ENCODE measurements around the gene AXL. TPM values are rescaled to one million over a fixed set of nuclear protein-coding genes. Genes with fewer than 3 reads are reported as not detected.
A peak's percentile ranks its signal among the peaks of the same experiment; 100 is the strongest.

AXL gene
- total and polyA plus RNA-seq, 9 donors: 25.0 to 39.9 (median 29.4) TPM

GRCh38 chr19:41233748-41234240, 14.8 kb downstream of the AXL start:
- WGBS (ENCODE audit: insufficient coverage): 47% methylated on average over 2 of the region's 4 CpGs
- H3K36me3 ChIP-seq (ENCODE audit: control insufficient read depth, insufficient read depth, low read length): peaks cover 44% of the 10 kb centered on the region
- peak; percentile 80 for DNase-seq

GRCh38 chr19:41234512-41235168, 15.6 kb downstream of the AXL start:
- no peak for DNase-seq
- WGBS (ENCODE audit: insufficient coverage): 80% methylated on average over 5 of the region's 8 CpGs
- peaks cover 52% of the 10 kb centered on the region for H3K36me3 ChIP-seq (ENCODE audit: control insufficient read depth, insufficient read depth, low read length)
- H3K9me3 ChIP-seq (replicated peaks; ENCODE audit: control insufficient read depth, low read depth, low read length): no peaks in the 10 kb centered on the region
- no peak overlapping the region for H3K27ac ChIP-seq (ENCODE audit: low read length)
- no peak overlapping the region for H3K4me3 ChIP-seq (ENCODE audit: low read length)
- H3K27me3 ChIP-seq (ENCODE audit: control insufficient read depth, insufficient read depth, low read length): no peaks in the 10 kb centered on the region
- H3K4me1 ChIP-seq (ENCODE audit: control insufficient read depth, insufficient read depth, low read length): no peaks in the 10 kb centered on the region

More at GRCh38 chr19:41233748-41234240, 14.8 kb downstream of the AXL start:
- Histone ChIP-seq H3K9me3 (replicated peaks; ENCODE audit: control insufficient read depth, low read depth, low read length) (no peaks in the 10 kb centered on the region), H3K4me3 (ENCODE audit: low read length) (no peak overlapping the region), H3K27me3 (ENCODE audit: control insufficient read depth, insufficient read depth, low read length) (no peaks in the 10 kb centered on the region), H3K27ac (ENCODE audit: low read length) (no peak overlapping the region), H3K4me1 (ENCODE audit: control insufficient read depth, insufficient read depth, low read length) (no peaks in the 10 kb centered on the region)

- WGBS (ENCODE audit: insufficient coverage): 100% methylated on average over 1 of the region's 4 CpGs
- no peaks in the 10 kb centered on the region for H3K9me3 ChIP-seq (replicated peaks; ENCODE audit: control insufficient read depth, low read depth, low read length)
- no peaks in the 10 kb centered on the region for H3K4me1 ChIP-seq (ENCODE audit: control insufficient read depth, insufficient read depth, low read length)
- H3K36me3 ChIP-seq (ENCODE audit: control insufficient read depth, insufficient read depth, low read length): peaks cover 57% of the 10 kb centered on the region
- DNase-seq: no peak
- H3K27me3 ChIP-seq (ENCODE audit: control insufficient read depth, insufficient read depth, low read length): no peaks in the 10 kb centered on the region
- H3K27ac ChIP-seq (ENCODE audit: low read length): no peak overlapping the region
- H3K4me3 ChIP-seq (ENCODE audit: low read length): no peak overlapping the region
Observed at GRCh38 chr19:41235480-41235879, 16.5 kb downstream of the AXL start.

GRCh38 chr19:41238244-41238643, 19.2 kb downstream of the AXL start:
- H3K27me3 ChIP-seq (ENCODE audit: control insufficient read depth, insufficient read depth, low read length): no peaks in the 10 kb centered on the region
- H3K4me1 ChIP-seq (ENCODE audit: control insufficient read depth, insufficient read depth, low read length): no peaks in the 10 kb centered on the region
- WGBS (ENCODE audit: insufficient coverage): 97% methylated on average over 4 of the region's 10 CpGs
- peaks cover 58% of the 10 kb centered on the region for H3K36me3 ChIP-seq (ENCODE audit: control insufficient read depth, insufficient read depth, low read length)
- DNase-seq: no peak
- H3K4me3 ChIP-seq (ENCODE audit: low read length): no peak overlapping the region
- H3K9me3 ChIP-seq (replicated peaks; ENCODE audit: control insufficient read depth, low read depth, low read length): no peaks in the 10 kb centered on the region
- no peak overlapping the region for H3K27ac ChIP-seq (ENCODE audit: low read length)

GRCh38 chr19:41239363-41239762, 20.3 kb downstream of the AXL start:
- peaks cover 60% of the 10 kb centered on the region for H3K36me3 ChIP-seq (ENCODE audit: control insufficient read depth, insufficient read depth, low read length)
- no peak overlapping the region for H3K27ac ChIP-seq (ENCODE audit: low read length)
- H3K9me3 ChIP-seq (replicated peaks; ENCODE audit: control insufficient read depth, low read depth, low read length): no peaks in the 10 kb centered on the region

GRCh38 chr19:41239961-41240574, 21.0 kb downstream of the AXL start:
- H3K27me3 ChIP-seq (ENCODE audit: control insufficient read depth, insufficient read depth, low read length): no peaks in the 10 kb centered on the region
- DNase-seq: no peak
- 95% methylated on average over 2 of the region's 2 CpGs for WGBS (ENCODE audit: insufficient coverage)
- no peaks in the 10 kb centered on the region for H3K9me3 ChIP-seq (replicated peaks; ENCODE audit: control insufficient read depth, low read depth, low read length)
- no peak overlapping the region for H3K4me3 ChIP-seq (ENCODE audit: low read length)
- no peak overlapping the region for H3K27ac ChIP-seq (ENCODE audit: low read length)
- no peaks in the 10 kb centered on the region for H3K4me1 ChIP-seq (ENCODE audit: control insufficient read depth, insufficient read depth, low read length)
- peaks cover 60% of the 10 kb centered on the region for H3K36me3 ChIP-seq (ENCODE audit: control insufficient read depth, insufficient read depth, low read length)

More at GRCh38 chr19:41239363-41239762, 20.3 kb downstream of the AXL start:
- WGBS (ENCODE audit: insufficient coverage): 85% methylated on average over 9 of the region's 9 CpGs
- Histone ChIP-seq H3K27me3 (ENCODE audit: control insufficient read depth, insufficient read depth, low read length) (no peaks in the 10 kb centered on the region), H3K4me1 (ENCODE audit: control insufficient read depth, insufficient read depth, low read length) (no peaks in the 10 kb centered on the region), H3K4me3 (ENCODE audit: low read length) (no peak overlapping the region)
- no peak for DNase-seq

GRCh38 chr19:41241859-41242258, 22.8 kb downstream of the AXL start:
- peaks cover 62% of the 10 kb centered on the region for H3K36me3 ChIP-seq (ENCODE audit: control insufficient read depth, insufficient read depth, low read length)
- H3K27me3 ChIP-seq (ENCODE audit: control insufficient read depth, insufficient read depth, low read length): no peaks in the 10 kb centered on the region
- no peaks in the 10 kb centered on the region for H3K4me1 ChIP-seq (ENCODE audit: control insufficient read depth, insufficient read depth, low read length)
- no peak for DNase-seq
- H3K4me3 ChIP-seq (ENCODE audit: low read length): no peak overlapping the region
- 96% methylated on average over 4 of the region's 5 CpGs for WGBS (ENCODE audit: insufficient coverage)
- no peak overlapping the region for H3K27ac ChIP-seq (ENCODE audit: low read length)
- no peaks in the 10 kb centered on the region for H3K9me3 ChIP-seq (replicated peaks; ENCODE audit: control insufficient read depth, low read depth, low read length)

GRCh38 chr19:41244117-41244516, 25.1 kb downstream of the AXL start:
- no peaks in the 10 kb centered on the region for H3K4me1 ChIP-seq (ENCODE audit: control insufficient read depth, insufficient read depth, low read length)
- no peaks in the 10 kb centered on the region for H3K27me3 ChIP-seq (ENCODE audit: control insufficient read depth, insufficient read depth, low read length)
- no peak overlapping the region for H3K4me3 ChIP-seq (ENCODE audit: low read length)
- no peak overlapping the region for H3K27ac ChIP-seq (ENCODE audit: low read length)
- WGBS (ENCODE audit: insufficient coverage): no CpG with 5 or more reads among the region's 4 CpGs
- no peak for DNase-seq
- peaks cover 59% of the 10 kb centered on the region for H3K36me3 ChIP-seq (ENCODE audit: control insufficient read depth, insufficient read depth, low read length)
- H3K9me3 ChIP-seq (replicated peaks; ENCODE audit: control insufficient read depth, low read depth, low read length): no peaks in the 10 kb centered on the region

- H3K9me3 ChIP-seq (replicated peaks; ENCODE audit: control insufficient read depth, low read depth, low read length): no peaks in the 10 kb centered on the region
- no peaks in the 10 kb centered on the region for H3K4me1 ChIP-seq (ENCODE audit: control insufficient read depth, insufficient read depth, low read length)
- no peak overlapping the region for H3K4me3 ChIP-seq (ENCODE audit: low read length)
- H3K27me3 ChIP-seq (ENCODE audit: control insufficient read depth, insufficient read depth, low read length): no peaks in the 10 kb centered on the region
- no CpG with 5 or more reads among the region's 3 CpGs for WGBS (ENCODE audit: insufficient coverage)
- DNase-seq: peak; percentile 38
- peaks cover 61% of the 10 kb centered on the region for H3K36me3 ChIP-seq (ENCODE audit: control insufficient read depth, insufficient read depth, low read length)
- H3K27ac ChIP-seq (ENCODE audit: low read length): no peak overlapping the region
Observed at GRCh38 chr19:41245843-41246242, 26.8 kb downstream of the AXL start.

GRCh38 chr19:41248895-41249294, 29.9 kb downstream of the AXL start:
- H3K9me3 ChIP-seq (replicated peaks; ENCODE audit: control insufficient read depth, low read depth, low read length): no peaks in the 10 kb centered on the region
- no peak overlapping the region for H3K27ac ChIP-seq (ENCODE audit: low read length)
- H3K4me1 ChIP-seq (ENCODE audit: control insufficient read depth, insufficient read depth, low read length): no peaks in the 10 kb centered on the region
- H3K27me3 ChIP-seq (ENCODE audit: control insufficient read depth, insufficient read depth, low read length): no peaks in the 10 kb centered on the region
- no peak overlapping the region for H3K4me3 ChIP-seq (ENCODE audit: low read length)
- WGBS (ENCODE audit: insufficient coverage): 77% methylated on average over 2 of the region's 4 CpGs
- peaks cover 67% of the 10 kb centered on the region for H3K36me3 ChIP-seq (ENCODE audit: control insufficient read depth, insufficient read depth, low read length)
- DNase-seq: no peak
